ENCODE results near the gene RGS16. TPM values are rescaled to one million over a fixed set of nuclear protein-coding genes. Genes with fewer than 3 reads are reported as not detected.
A peak's percentile ranks its signal among the peaks of the same experiment; 100 is the strongest.

Gene RGS16
- total RNA-seq, 3 donors from 2014 or later, result 0.61 to 2.3 (median 1.3) TPM

- Histone ChIP-seq H3K9me3 (no peaks in the 10 kb centered on the region), H3K36me3 (ENCODE audit: low read depth) (no peaks in the 10 kb centered on the region), H3K4me3 (no peak overlapping the region), H3K4me1 (ENCODE audit: low read depth) (no peaks in the 10 kb centered on the region)
- peak in 2 of 3 donors; percentile 68 to 86 for DNase-seq
- intact Hi-C loops (cut with DNase I, micrococcal nuclease), result loop anchor here in 1 of 2 donors (5.0 kb wide), 1 partner anchor 148 kb away; no protein-coding TSS in a partner anchor
- TF ChIP-seq, protein P1, sequence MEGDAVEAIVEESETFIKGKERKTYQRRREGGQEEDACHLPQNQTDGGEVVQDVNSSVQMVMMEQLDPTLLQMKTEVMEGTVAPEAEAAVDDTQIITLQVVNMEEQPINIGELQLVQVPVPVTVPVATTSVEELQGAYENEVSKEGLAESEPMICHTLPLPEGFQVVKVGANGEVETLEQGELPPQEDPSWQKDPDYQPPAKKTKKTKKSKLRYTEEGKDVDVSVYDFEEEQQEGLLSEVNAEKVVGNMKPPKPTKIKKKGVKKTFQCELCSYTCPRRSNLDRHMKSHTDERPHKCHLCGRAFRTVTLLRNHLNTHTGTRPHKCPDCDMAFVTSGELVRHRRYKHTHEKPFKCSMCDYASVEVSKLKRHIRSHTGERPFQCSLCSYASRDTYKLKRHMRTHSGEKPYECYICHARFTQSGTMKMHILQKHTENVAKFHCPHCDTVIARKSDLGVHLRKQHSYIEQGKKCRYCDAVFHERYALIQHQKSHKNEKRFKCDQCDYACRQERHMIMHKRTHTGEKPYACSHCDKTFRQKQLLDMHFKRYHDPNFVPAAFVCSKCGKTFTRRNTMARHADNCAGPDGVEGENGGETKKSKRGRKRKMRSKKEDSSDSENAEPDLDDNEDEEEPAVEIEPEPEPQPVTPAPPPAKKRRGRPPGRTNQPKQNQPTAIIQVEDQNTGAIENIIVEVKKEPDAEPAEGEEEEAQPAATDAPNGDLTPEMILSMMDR (IDR thresholded peaks at IDR 0.05), result peak; percentile 76
- peak; percentile 84 for ATAC-seq
Observed at GRCh38 chr1:182595641-182596240, 8.4 kb downstream of the RGS16 start.

- TF ChIP-seq, protein P1 (IDR thresholded peaks at IDR 0.05), result no peak
- Histone ChIP-seq H3K4me1 (ENCODE audit: low read depth) (peaks cover 9% of the 10 kb centered on the region), H3K9me3 (no peaks in the 10 kb centered on the region), H3K36me3 (ENCODE audit: low read depth) (no peaks in the 10 kb centered on the region), H3K4me3 (no peak overlapping the region)
- ATAC-seq (no peak), DNase-seq (no peak)
- intact Hi-C loops (cut with DNase I, micrococcal nuclease), result no loop called here
Observed at GRCh38 chr1:182589931-182590330, 14.3 kb downstream of the RGS16 start.

DNA sequence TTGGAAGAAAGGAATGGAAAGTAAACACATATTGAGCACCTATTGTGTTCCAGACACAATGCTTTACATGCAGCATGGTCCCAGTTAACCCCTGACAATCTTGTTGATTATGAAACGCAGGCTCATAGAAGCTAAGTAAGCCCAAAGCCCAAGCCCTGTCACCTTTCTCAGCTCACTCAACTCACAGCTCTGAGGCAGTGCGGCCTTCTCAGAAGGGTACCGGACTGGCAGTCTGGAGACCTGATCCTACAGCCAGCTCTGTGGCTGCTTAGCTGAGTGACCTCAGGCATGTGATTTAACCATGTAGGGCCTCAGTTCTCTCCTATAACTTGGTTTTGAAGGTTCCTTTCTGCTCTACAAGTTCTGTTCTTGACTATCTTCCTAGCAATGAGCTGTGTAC lies 14.7 kb downstream of the RGS16 start:
- DNase-seq (no peak), ATAC-seq (no peak)
- H3K36me3 ChIP-seq (ENCODE audit: low read depth), result no peaks in the 10 kb centered on the region
- peaks cover 14% of the 10 kb centered on the region for H3K4me1 ChIP-seq (ENCODE audit: low read depth)
- TF ChIP-seq, protein P1 (IDR thresholded peaks at IDR 0.05), result no peak
- no peak overlapping the region for H3K4me3 ChIP-seq
- intact Hi-C loops (cut with DNase I, micrococcal nuclease), result no loop called here
- H3K9me3 ChIP-seq, result no peaks in the 10 kb centered on the region

- H3K9me3 ChIP-seq, result no peaks in the 10 kb centered on the region
- ATAC-seq (peak; percentile 95), DNase-seq (peak; percentile 87)
- TF ChIP-seq, protein P1 (IDR thresholded peaks at IDR 0.05), result no peak
- H3K4me3 ChIP-seq, result peak within 1 kb of the TSS; percentile 70
- intact Hi-C loops (cut with DNase I, micrococcal nuclease), result no loop called here
- peaks cover 18% of the 10 kb centered on the region for H3K4me1 ChIP-seq (ENCODE audit: low read depth)
- H3K36me3 ChIP-seq (ENCODE audit: low read depth), result no peaks in the 10 kb centered on the region
Observed at GRCh38 chr1:182588500-182589396, 15.4 kb downstream of the RGS16 start, which contains the start of gene RNASEL. RNASEL (minus strand) TSS chr1:182589256; CDS start chr1:182586806, 2,450 bp downstream.

DNA sequence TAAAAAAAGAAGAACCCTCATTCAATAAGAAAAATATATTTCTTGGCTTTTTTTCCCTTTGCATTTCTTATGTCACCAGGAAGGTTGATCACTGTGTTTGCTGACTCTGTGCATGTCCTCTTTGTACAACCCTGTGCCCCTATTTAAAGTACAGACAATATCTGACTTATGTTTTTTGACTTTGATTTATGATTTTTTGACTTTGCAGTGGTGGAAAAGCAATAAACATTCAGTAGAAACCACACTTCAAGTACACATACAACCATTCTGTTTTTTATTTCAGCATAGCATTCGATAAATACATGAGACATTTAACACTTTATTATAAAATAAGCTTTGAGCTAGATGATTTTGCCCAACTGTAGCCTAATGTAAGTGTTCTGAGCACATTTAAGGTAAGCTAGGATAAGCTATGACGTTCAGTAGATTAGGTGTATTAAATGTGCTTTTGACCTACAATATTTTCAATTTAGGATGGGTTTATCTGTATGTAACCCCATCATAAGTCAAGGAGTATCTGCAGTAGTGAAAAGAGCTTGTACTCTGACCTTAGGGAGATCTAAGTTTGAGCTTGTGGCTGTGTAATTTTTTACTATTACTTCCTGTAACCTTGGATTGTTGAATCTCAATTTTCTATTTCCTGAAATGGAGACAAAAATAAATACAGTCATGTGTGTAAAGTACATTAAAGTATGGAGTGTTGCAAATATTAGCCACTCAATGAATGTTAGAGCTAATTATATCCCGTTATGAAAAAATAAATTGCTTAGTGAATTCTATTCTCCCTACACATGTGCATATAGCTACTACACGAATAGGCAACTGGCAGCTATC lies 16.3 kb downstream of the RGS16 start:
- DNase-seq (no peak), ATAC-seq (peak; percentile 56)
- TF ChIP-seq, protein P1 (IDR thresholded peaks at IDR 0.05), result no peak
- H3K4me3 ChIP-seq, result peak overlapping the region; percentile 70
- intact Hi-C loops (cut with DNase I, micrococcal nuclease), result no loop called here
- H3K9me3 ChIP-seq, result no peaks in the 10 kb centered on the region
- no peaks in the 10 kb centered on the region for H3K36me3 ChIP-seq (ENCODE audit: low read depth)
- peaks cover 18% of the 10 kb centered on the region for H3K4me1 ChIP-seq (ENCODE audit: low read depth)

Data from mucosa of descending colon (tissue), 3 donors.